Ishikawa (cell line): ENCODE data around the gene MECR.

ENCODE experiments used
- CREB1 ChIP-seq: IDR thresholded peaks from 2 replicates; pipeline ENCODE4 v1.6.1; 2012; ENCODE audit warnings: low read depth
- EGR1 ChIP-seq: IDR thresholded peaks from 2 replicates; pipeline ENCODE4 v1.6.1; 2012
- EP300 ChIP-seq: IDR thresholded peaks from 2 replicates; pipeline ENCODE4 v1.6.1; 2012; ENCODE audit warnings: borderline replicate concordance
- FOXM1 ChIP-seq: IDR thresholded peaks from 2 replicates; pipeline ENCODE4 v1.6.1; 2012; ENCODE audit warnings: low read depth, borderline replicate concordance
- MAX ChIP-seq: IDR thresholded peaks from 2 replicates; pipeline ENCODE4 v1.6.1; 2012
- RAD21 ChIP-seq: IDR thresholded peaks from 2 replicates; pipeline ENCODE4 v1.6.1; 2012; ENCODE audit warnings: low read depth
- REST ChIP-seq: IDR thresholded peaks from 2 replicates; pipeline ENCODE4 v1.6.1; 2012; ENCODE audit warnings: low read depth, mild to moderate bottlenecking
- TAF1 ChIP-seq: IDR thresholded peaks from 2 replicates; pipeline ENCODE4 v1.6.1; 2012; ENCODE audit warnings: low read depth, mild to moderate bottlenecking
- TCF12 ChIP-seq: IDR thresholded peaks from 2 replicates; pipeline ENCODE4 v1.6.1; 2012; ENCODE audit warnings: low read depth
- TEAD4 ChIP-seq: IDR thresholded peaks from 2 replicates; pipeline ENCODE4 v1.6.1; 2012

- TF ChIP-seq CREB1 = no peak
- no peak for TF ChIP-seq FOXM1
- TF ChIP-seq EGR1 = no peak
- TF ChIP-seq RAD21 = no peak
- TF ChIP-seq EP300 = no peak
- TF ChIP-seq MAX = no peak
- TF ChIP-seq TEAD4 = no peak
- TF ChIP-seq REST = no peak
- TF ChIP-seq TAF1 = no peak
- TF ChIP-seq TCF12 = no peak
Observed at GRCh38 chr1:29253180-29253579, 22.4 kb upstream of the MECR start.
